ENCODE results near the gene EEF1A1. TPM values are rescaled to one million over a fixed set of nuclear protein-coding genes. Genes with fewer than 3 reads are reported as not detected.
"Not testable (repeated sequence)": the region's sequence is repeated elsewhere in the genome, so short reads cannot be mapped to it uniquely, and the experiment has no call there.

The EEF1A1 gene
- total RNA-seq, 1 donor from 2014 or later: 10,940 TPM

DNA sequence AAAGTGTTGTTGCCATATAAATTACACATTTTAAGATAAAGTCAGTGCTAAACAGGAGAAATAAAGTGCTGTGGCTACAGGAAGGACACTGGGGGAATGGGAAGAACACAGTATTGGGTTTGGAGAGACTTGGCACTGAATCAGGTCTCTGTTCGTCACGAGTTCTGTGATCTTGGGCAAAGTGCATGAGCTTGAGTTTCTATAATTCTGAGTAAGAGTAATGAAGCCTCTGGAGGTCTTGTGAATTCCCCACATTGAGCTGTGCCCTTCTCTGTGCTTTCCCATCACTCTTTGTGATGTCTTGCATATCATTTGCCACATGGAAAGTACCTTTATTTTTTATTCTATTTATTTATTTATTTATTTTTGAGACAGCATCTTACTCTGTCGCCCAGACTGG, 16.8 kb upstream of the EEF1A1 start:
- DNase-seq (ENCODE audit: low spot score): no peak

- no peak for DNase-seq (ENCODE audit: low spot score)
Observed at GRCh38 chr6:73534628-73535027, 13.8 kb upstream of the EEF1A1 start.

GRCh38 chr6:73532293-73532692, 11.5 kb upstream of the EEF1A1 start:
- no peak for DNase-seq (ENCODE audit: low spot score)

- DNase-seq (ENCODE audit: low spot score): peak; percentile 5
Observed at GRCh38 chr6:73528897-73529296, 8.1 kb upstream of the EEF1A1 start.

- no peak for DNase-seq (ENCODE audit: low spot score)
Observed at GRCh38 chr6:73525546-73526330, 4.9 kb upstream of the EEF1A1 start.

- DNase-seq (ENCODE audit: low spot score): peak; percentile 79
Observed at GRCh38 chr6:73523434-73524123, 2.7 kb upstream of the EEF1A1 start.

- DNase-seq (ENCODE audit: low spot score): no peak
Observed at GRCh38 chr6:73521351-73521985, 636 bp upstream of the EEF1A1 start.

- peak; percentile 83 for DNase-seq (ENCODE audit: low spot score)
Observed at GRCh38 chr6:73519926-73520687, 725 bp downstream of the EEF1A1 start.

GRCh38 chr6:73518982-73519881, 1.6 kb downstream of the EEF1A1 start:
- DNase-seq (ENCODE audit: low spot score): peak; percentile 9

DNA sequence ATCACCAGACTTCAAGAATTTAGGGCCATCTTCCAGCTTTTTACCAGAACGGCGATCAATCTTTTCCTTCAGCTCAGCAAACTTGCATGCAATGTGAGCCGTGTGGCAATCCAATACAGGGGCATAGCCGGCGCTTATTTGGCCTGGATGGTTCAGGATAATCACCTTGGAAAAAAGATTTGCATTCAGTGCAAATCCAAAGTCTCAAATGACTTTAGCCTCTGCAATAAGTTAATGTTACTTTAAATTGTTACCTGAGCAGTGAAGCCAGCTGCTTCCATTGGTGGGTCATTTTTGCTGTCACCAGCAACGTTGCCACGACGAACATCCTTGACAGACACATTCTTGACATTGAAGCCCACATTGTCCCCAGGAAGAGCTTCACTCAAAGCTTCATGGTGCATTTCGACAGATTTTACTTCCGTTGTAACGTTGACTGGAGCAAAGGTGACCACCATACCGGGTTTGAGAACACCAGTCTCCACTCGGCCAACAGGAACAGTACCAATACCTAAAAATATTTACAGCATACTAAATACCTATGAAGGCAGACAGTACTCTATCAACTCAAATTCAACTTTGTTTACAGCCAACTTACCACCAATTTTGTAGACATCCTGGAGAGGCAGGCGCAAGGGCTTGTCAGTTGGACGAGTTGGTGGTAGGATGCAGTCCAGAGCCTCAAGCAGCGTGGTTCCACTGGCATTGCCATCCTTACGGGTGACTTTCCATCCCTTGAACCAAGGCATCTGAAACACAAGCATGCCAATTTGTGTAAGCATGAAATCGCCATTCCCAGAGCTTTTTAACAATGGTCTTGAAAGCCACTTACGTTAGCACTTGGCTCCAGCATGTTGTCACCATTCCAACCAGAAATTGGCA, 2.5 kb downstream of the EEF1A1 start:
- peak; percentile 36 for DNase-seq (ENCODE audit: low spot score)

DNA sequence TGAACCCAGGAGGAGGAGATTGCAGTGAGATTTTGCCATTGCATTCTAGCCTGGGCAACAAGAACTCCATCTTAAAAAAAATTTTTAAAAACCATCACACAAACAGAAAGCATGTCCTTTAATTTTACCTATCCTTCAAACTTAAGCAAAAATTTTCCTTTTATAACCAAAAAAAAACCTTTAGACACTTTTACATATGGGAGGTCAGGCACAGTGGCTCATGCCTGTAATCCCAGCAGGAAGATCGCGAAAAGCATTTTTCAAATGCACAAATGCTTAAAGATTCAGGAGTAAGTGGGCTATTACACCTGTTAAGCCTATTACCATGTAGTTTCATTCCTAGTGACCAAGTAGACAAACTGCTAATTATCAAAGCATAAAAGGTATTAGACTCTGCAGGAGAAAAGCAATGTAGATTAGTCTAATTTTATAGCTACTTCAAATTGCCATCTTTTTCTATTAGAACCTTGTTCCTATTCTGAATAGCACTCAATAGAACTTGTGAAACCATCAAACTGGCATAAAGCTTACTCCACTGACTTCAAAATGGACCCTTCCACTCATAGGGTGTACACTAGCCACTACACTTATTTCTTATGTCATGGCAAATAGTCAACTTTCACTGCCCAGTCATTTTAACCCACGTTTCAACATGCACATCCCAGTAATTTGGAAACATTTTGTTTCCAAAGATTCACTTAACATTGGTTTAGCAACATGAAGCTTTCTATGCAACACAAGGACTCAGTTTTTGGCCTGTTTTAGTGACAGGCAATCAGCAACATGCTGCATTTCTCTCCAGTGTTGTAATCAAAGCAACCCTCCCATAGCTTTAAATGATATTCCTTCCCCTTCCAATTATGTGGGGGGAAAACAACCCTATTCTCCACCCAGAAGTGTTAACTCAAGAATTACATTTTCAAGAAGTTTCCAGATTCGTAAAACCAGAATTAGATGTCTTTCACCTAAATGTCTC, 4.0 kb downstream of the EEF1A1 start:
- peak; percentile 15 for DNase-seq (ENCODE audit: low spot score)

- DNase-seq (ENCODE audit: low spot score): no peak
Observed at GRCh38 chr6:73515204-73515655, 5.6 kb downstream of the EEF1A1 start.

DNA sequence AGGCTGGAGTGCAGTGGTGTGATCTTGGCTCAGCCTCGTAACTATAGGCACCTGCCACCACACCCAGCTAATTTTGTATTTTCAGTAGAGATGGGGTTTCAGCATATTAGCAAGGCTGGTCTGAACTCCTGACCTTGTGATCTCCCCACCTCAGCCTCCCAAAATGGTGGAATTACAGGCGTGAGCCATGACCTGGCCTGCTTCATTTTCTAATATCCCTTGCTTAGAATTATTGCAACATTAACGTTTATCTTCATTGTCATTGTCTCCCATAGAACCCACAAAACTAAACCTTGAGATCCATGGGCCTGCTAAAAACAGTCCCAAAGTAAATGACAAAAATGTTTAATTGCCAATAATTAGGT, 6.1 kb downstream of the EEF1A1 start:
- no peak for DNase-seq (ENCODE audit: low spot score)

GRCh38 chr6:73513496-73513854, 7.4 kb downstream of the EEF1A1 start:
- DNase-seq (ENCODE audit: low spot score): no peak

- DNase-seq (ENCODE audit: low spot score): no peak
Observed at GRCh38 chr6:73511796-73512195, 9.0 kb downstream of the EEF1A1 start.

- no peak for DNase-seq (ENCODE audit: low spot score)
Observed at GRCh38 chr6:73509851-73510250, 11.0 kb downstream of the EEF1A1 start.

- no peak for DNase-seq (ENCODE audit: low spot score)
Observed at GRCh38 chr6:73508776-73509175, 12.1 kb downstream of the EEF1A1 start.

GRCh38 chr6:73506246-73506645, 14.6 kb downstream of the EEF1A1 start:
- no peak for DNase-seq (ENCODE audit: low spot score)

DNA sequence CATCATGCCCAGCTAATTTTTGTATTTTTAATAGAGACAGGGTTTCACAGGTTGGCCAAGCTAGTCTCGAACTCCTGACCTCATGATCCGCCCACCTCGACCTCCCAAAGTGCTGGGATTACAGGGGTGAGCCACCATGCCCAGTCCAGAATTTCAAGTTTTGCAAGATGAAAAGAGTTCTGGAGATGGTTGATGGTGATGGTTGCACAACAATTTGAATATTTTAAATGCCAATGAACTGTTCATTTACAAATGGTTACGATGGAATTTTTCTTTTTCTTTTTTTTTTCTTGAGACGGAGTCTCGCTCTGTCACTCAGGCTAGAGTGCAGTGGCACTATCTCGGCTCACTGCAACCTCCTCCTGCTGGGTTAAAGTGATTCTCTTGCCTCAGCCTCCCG, 15.1 kb downstream of the EEF1A1 start:
- not testable (repeated sequence) for DNase-seq (ENCODE audit: low spot score)
